ACC112 (cell line): ENCODE measurements around the gene IL1R1.

Source experiments
- H2AFZ ChIP-seq: fragments of 200-600 bp; sonication (generic); one replicate; pipeline ENCODE4 v1.6.0; 2017; ENCODE audit warnings: antibody characterized with exemption, low read length; ENCODE audit not compliant: unreplicated experiment
- H3K27ac ChIP-seq: fragments of 200-600 bp; sonication (generic); 2 replicates; pipeline ENCODE4 v1.5.1; 2014; ENCODE audit warnings: low read depth, mild to moderate bottlenecking, antibody characterized with exemption, low read length, moderate library complexity
- H3K27me3 ChIP-seq: fragments of 200-600 bp; sonication (generic); 2 replicates; pipeline ENCODE4 v1.6.1; 2014; ENCODE audit warnings: mild to moderate bottlenecking, antibody characterized with exemption, low read length, moderate library complexity, mixed read lengths; ENCODE audit not compliant: insufficient read depth
- H3K36me3 ChIP-seq: fragments of 200-600 bp; sonication (generic); 2 replicates; pipeline ENCODE4 v1.6.1; 2016; ENCODE audit warnings: mild to moderate bottlenecking, antibody characterized with exemption, low read length, moderate library complexity, mixed read lengths; ENCODE audit not compliant: insufficient read depth
- H3K4me1 ChIP-seq: fragments of 200-600 bp; sonication (generic); one replicate; pipeline ENCODE4 v1.6.1; 2016; ENCODE audit warnings: low read length, mixed read lengths; ENCODE audit not compliant: insufficient read depth, unreplicated experiment, control insufficient read depth
- H3K4me3 ChIP-seq: fragments of 200-600 bp; sonication (generic); 2 replicates; pipeline ENCODE4 v1.5.1; 2014; ENCODE audit warnings: mild to moderate bottlenecking, low read depth, low read length
- H3K79me2 ChIP-seq: fragments of 200-600 bp; sonication (generic); one replicate; pipeline ENCODE4 v1.6.0; 2016; ENCODE audit warnings: low read length; ENCODE audit not compliant: control insufficient read depth, unreplicated experiment, insufficient read depth

IL1R1 gene

GRCh38 chr2:102141970-102142828 is at the start of gene IL1R1:
TSS of gene IL1R1 (plus strand) at chr2:102142746. CDS start at chr2:102157725, 14,979 bp downstream.
- Histone ChIP-seq H3K27ac (peak within 1 kb of the TSS; percentile 94), H3K4me1 (peaks cover 59% of the 10 kb centered on the region), H3K4me3 (peak within 1 kb of the TSS; percentile 88), H3K27me3 (no peaks in the 10 kb centered on the region), H3K36me3 (peaks cover 38% of the 10 kb centered on the region), H3K79me2 (peaks cover 99% of the 10 kb centered on the region), H2AFZ (no peak within 1 kb of the TSS)

GRCh38 chr2:102093662-102094061 is 48.9 kb upstream of the IL1R1 start:
- Histone ChIP-seq H3K79me2 (peaks cover 26% of the 10 kb centered on the region), H2AFZ (no peak overlapping the region), H3K4me1 (peaks cover 17% of the 10 kb centered on the region), H3K36me3 (0 out of 2 replicates have a peak, but pooled peaks cover 12% of the 10 kb centered on the region), H3K4me3 (no peak overlapping the region), H3K27me3 (no peaks in the 10 kb centered on the region), H3K27ac (peak overlapping the region; percentile 95)

- Histone ChIP-seq H2AFZ (no peak overlapping the region), H3K36me3 (0 out of 2 replicates have a peak, but pooled peaks cover 12% of the 10 kb centered on the region), H3K4me3 (no peak overlapping the region), H3K27ac (peak overlapping the region; percentile 95), H3K79me2 (peaks cover 38% of the 10 kb centered on the region), H3K27me3 (no peaks in the 10 kb centered on the region), H3K4me1 (peaks cover 23% of the 10 kb centered on the region)
Measured at GRCh38 chr2:102094917-102095316, 47.6 kb upstream of the IL1R1 start.

- Histone ChIP-seq H3K79me2 (peaks cover 39% of the 10 kb centered on the region), H3K27ac (peak overlapping the region; percentile 95), H3K4me1 (peaks cover 35% of the 10 kb centered on the region), H3K4me3 (no peak overlapping the region), H3K27me3 (no peaks in the 10 kb centered on the region), H2AFZ (no peak overlapping the region), H3K36me3 (0 out of 2 replicates have a peak, but pooled peaks cover 7% of the 10 kb centered on the region)
Measured at GRCh38 chr2:102096103-102096502, 46.4 kb upstream of the IL1R1 start.

GRCh38 chr2:102098756-102099155 is 43.8 kb upstream of the IL1R1 start:
- Histone ChIP-seq H2AFZ (no peak overlapping the region), H3K27ac (peak overlapping the region; percentile 92; the same call in 1 of the 2 replicates), H3K36me3 (peaks cover 7% of the 10 kb centered on the region; the same call in 1 of the 2 replicates), H3K4me1 (peaks cover 48% of the 10 kb centered on the region), H3K27me3 (no peaks in the 10 kb centered on the region), H3K79me2 (peaks cover 38% of the 10 kb centered on the region), H3K4me3 (no peak overlapping the region)

- Histone ChIP-seq H3K27me3 (no peaks in the 10 kb centered on the region), H3K4me3 (peak overlapping the region; percentile 6; the same call in 1 of the 2 replicates), H3K27ac (peak overlapping the region; percentile 92), H2AFZ (no peak overlapping the region), H3K79me2 (peaks cover 37% of the 10 kb centered on the region), H3K4me1 (peaks cover 46% of the 10 kb centered on the region), H3K36me3 (peaks cover 7% of the 10 kb centered on the region; the same call in 1 of the 2 replicates)
Measured at GRCh38 chr2:102099536-102100298, 42.8 kb upstream of the IL1R1 start.

GRCh38 chr2:102100371-102101096 is 42.0 kb upstream of the IL1R1 start:
- H3K36me3 ChIP-seq, result peaks cover 7% of the 10 kb centered on the region; the same call in 1 of the 2 replicates
- H3K4me1 ChIP-seq, result peaks cover 40% of the 10 kb centered on the region
- H3K27ac ChIP-seq, result peak overlapping the region; percentile 92
- no peak overlapping the region for H2AFZ ChIP-seq
- H3K27me3 ChIP-seq, result no peaks in the 10 kb centered on the region
- peak overlapping the region; percentile 6; the same call in 1 of the 2 replicates for H3K4me3 ChIP-seq
- H3K79me2 ChIP-seq, result peaks cover 45% of the 10 kb centered on the region

GRCh38 chr2:102101097-102101848 is 41.3 kb upstream of the IL1R1 start:
- Histone ChIP-seq H3K27ac (peak overlapping the region; percentile 92), H3K4me1 (peaks cover 41% of the 10 kb centered on the region), H2AFZ (no peak overlapping the region), H3K36me3 (peaks cover 7% of the 10 kb centered on the region; the same call in 1 of the 2 replicates), H3K4me3 (peak overlapping the region; percentile 6; the same call in 1 of the 2 replicates), H3K79me2 (peaks cover 48% of the 10 kb centered on the region), H3K27me3 (no peaks in the 10 kb centered on the region)

- Histone ChIP-seq H3K79me2 (peaks cover 51% of the 10 kb centered on the region), H3K27ac (peak overlapping the region; percentile 92), H3K27me3 (no peaks in the 10 kb centered on the region), H2AFZ (no peak overlapping the region), H3K4me3 (no peak overlapping the region), H3K4me1 (peaks cover 47% of the 10 kb centered on the region), H3K36me3 (peaks cover 7% of the 10 kb centered on the region; the same call in 1 of the 2 replicates)
Measured at GRCh38 chr2:102101849-102102635, 40.5 kb upstream of the IL1R1 start.
